ACHN (cell line): ENCODE results near the gene SCTR.

Experiments used
- DNase-seq: peaks from one replicate; pipeline ENCODE4 v3.0.0-alpha.2; 2015
- in situ Hi-C: cut with HindIII; loops from 2 replicates; pipeline ENCODE4 v1.10.0; 2017; ENCODE audit warnings: low sequenced_read_pairs, low pct_ligation_motif_present, low pct_unique_long_range_greater_than_20kb

The SCTR gene

GRCh38 chr2:119462574-119462973 lies 61.7 kb downstream of the SCTR start:
- DNase-seq = no peak
- in situ Hi-C loops = no loop called here

- in situ Hi-C loops = no loop called here
- no peak for DNase-seq
These were observed 62.5 kb downstream of the SCTR start for GRCh38 chr2:119461811-119462210.

- no peak for DNase-seq
- in situ Hi-C loops = no loop called here
These were observed 64.2 kb downstream of the SCTR start for GRCh38 chr2:119460076-119460475.

GRCh38 chr2:119455066-119455718 lies 69.1 kb downstream of the SCTR start:
- DNase-seq = no peak
- in situ Hi-C loops = no loop called here

- in situ Hi-C loops = no loop called here
- no peak for DNase-seq
These were observed 70.2 kb downstream of the SCTR start for GRCh38 chr2:119453972-119454593.

- DNase-seq = no peak
- in situ Hi-C loops = no loop called here
These were observed 72.8 kb downstream of the SCTR start for GRCh38 chr2:119451336-119452050.

- no peak for DNase-seq
- in situ Hi-C loops = no loop called here
These were observed 74.8 kb downstream of the SCTR start for GRCh38 chr2:119449521-119449920.

- in situ Hi-C loops = no loop called here
- no peak for DNase-seq
These were observed 75.7 kb downstream of the SCTR start for GRCh38 chr2:119448427-119449141.

- in situ Hi-C loops = no loop called here
- no peak for DNase-seq
These were observed 78.2 kb downstream of the SCTR start for GRCh38 chr2:119446037-119446436.

GRCh38 chr2:119442850-119443249 lies 81.4 kb downstream of the SCTR start:
- no peak for DNase-seq

GRCh38 chr2:119442226-119442619 lies 82.1 kb downstream of the SCTR start:
- DNase-seq = no peak
- in situ Hi-C loops = no loop called here

More at GRCh38 chr2:119442850-119443249, 81.4 kb downstream of the SCTR start:
- in situ Hi-C loops = no loop called here

- in situ Hi-C loops = no loop called here
- no peak for DNase-seq
These were observed 82.7 kb downstream of the SCTR start for GRCh38 chr2:119441376-119442225.

GRCh38 chr2:119440873-119441272 lies 83.4 kb downstream of the SCTR start:
- no peak for DNase-seq
- in situ Hi-C loops = no loop called here

- in situ Hi-C loops = no loop called here
- DNase-seq = no peak
These were observed 83.8 kb downstream of the SCTR start for GRCh38 chr2:119440501-119440870.

- in situ Hi-C loops = no loop called here
These were observed 84.4 kb downstream of the SCTR start for GRCh38 chr2:119439574-119440500.

GRCh38 chr2:119438726-119439284 lies 85.5 kb downstream of the SCTR start:
- DNase-seq = no peak
- in situ Hi-C loops = no loop called here

More at GRCh38 chr2:119439574-119440500, 84.4 kb downstream of the SCTR start:
- no peak for DNase-seq

GRCh38 chr2:119438128-119438656 lies 86.1 kb downstream of the SCTR start:
- DNase-seq = no peak
- in situ Hi-C loops = no loop called here
